Smooth muscle cell (in vitro differentiated cells): ENCODE data around the gene KCNK4. TPM values are rescaled to one million over a fixed set of nuclear protein-coding genes. Genes with fewer than 3 reads are reported as not detected.
"Not testable (repeated sequence)": the region's sequence is repeated elsewhere in the genome, so short reads cannot be mapped to it uniquely, and the experiment has no call there.

Source experiments
- DNase-seq: peaks from one replicate; lab custom pipeline; 2025; ENCODE audit not compliant: unreplicated experiment; lab: John Stamatoyannopoulos, UW
- H2AFZ ChIP-seq: fragments of 200-600 bp; sonication (generic); 2 replicates; pipeline ENCODE4 v1.6.0; 2016; ENCODE audit warnings: antibody characterized with exemption, low read depth, mild to moderate bottlenecking
- H3F3A ChIP-seq: fragments of 200-600 bp; sonication (generic); 2 replicates; pipeline ENCODE4 v1.6.0; 2017; ENCODE audit warnings: antibody characterized with exemption, low read depth
- H3K27ac ChIP-seq: fragments of 200-600 bp; sonication (generic); 2 replicates; pipeline ENCODE4 v1.5.1; 2016; ENCODE audit warnings: low read depth, mild to moderate bottlenecking
- H3K27me3 ChIP-seq: fragments of 200-600 bp; sonication (generic); 2 replicates; pipeline ENCODE4 v1.6.1; 2016; ENCODE audit warnings: low read depth, mild to moderate bottlenecking
- H3K36me3 ChIP-seq: fragments of 200-600 bp; sonication (generic); 2 replicates; pipeline ENCODE4 v1.5.1; 2016; ENCODE audit warnings: low read depth
- H3K4me1 ChIP-seq: fragments of 200-600 bp; sonication (generic); 2 replicates; pipeline ENCODE4 v1.5.1; 2016; ENCODE audit warnings: low read depth
- H3K4me2 ChIP-seq: fragments of 200-600 bp; sonication (generic); 2 replicates; pipeline ENCODE4 v1.6.0; 2016; ENCODE audit warnings: mild to moderate bottlenecking
- H3K4me3 ChIP-seq: fragments of 200-600 bp; sonication (generic); 2 replicates; pipeline ENCODE4 v1.5.1; 2016; ENCODE audit warnings: mild to moderate bottlenecking
- H3K79me2 ChIP-seq: fragments of 200-600 bp; sonication (generic); 2 replicates; pipeline ENCODE4 v1.6.0; 2016; ENCODE audit warnings: low read depth, mild to moderate bottlenecking
- H3K9ac ChIP-seq: fragments of 200-600 bp; sonication (generic); 2 replicates; pipeline ENCODE4 v1.6.0; 2016; ENCODE audit warnings: low read depth
- H3K9me3 ChIP-seq: fragments of 200-600 bp; sonication (generic); replicated peaks from 2 replicates; pipeline ENCODE4 v1.5.1; 2016; ENCODE audit warnings: low read depth
- H4K20me1 ChIP-seq: fragments of 200-600 bp; sonication (generic); 2 replicates; pipeline ENCODE4 v1.6.0; 2016; ENCODE audit warnings: low read depth
- WGBS: methylation state at CpG from one replicate; pipeline ENCODE4 v1.1.7; 2016; ENCODE audit warnings: low lambda C conversion rate; 5-methylcytosine and 5-hydroxymethylcytosine counted together
- polyA plus RNA-seq: library from polyadenylated mRNA; unstranded; fragments of >200 nt; fragmentation: Nextera tagmentation; extraction: Ambion mirVana; gene quantifications from 2 replicates; pipeline ENCODE4 v1.2.1, GENCODE V29; 2016
- total RNA-seq: library from RNA; depleted of rRNA; stranded (reverse); fragments of >200 nt; gene quantifications from 2 replicates; pipeline ENCODE4 v1.2.3, GENCODE V29; 2014
- TF ChIP-seq, protein P1 (sequence below): fragments of 200-600 bp; sonication (generic); IDR thresholded peaks from 2 replicates; pipeline ENCODE4 v1.5.1; 2017; ENCODE audit warnings: borderline replicate concordance, mild to moderate bottlenecking, antibody characterized with exemption; ENCODE audit not compliant: insufficient read depth, poor library complexity, severe bottlenecking

Gene KCNK4
- total and polyA plus RNA-seq, 2 experiments from 2014 or later, result not detected

GRCh38 chr11:64245797-64246620 is 45.1 kb upstream of the KCNK4 start:
- Histone ChIP-seq H3K27ac (peak overlapping the region; percentile 87), H3K9me3 (no peaks in the 10 kb centered on the region), H3K9ac (peak overlapping the region; percentile 80), H3K4me2 (peak overlapping the region; percentile 89), H3K27me3 (no peaks in the 10 kb centered on the region), H3K4me1 (peaks cover 25% of the 10 kb centered on the region), H4K20me1 (peaks cover 30% of the 10 kb centered on the region), H3K4me3 (peak overlapping the region; percentile 63), H3K36me3 (no peaks in the 10 kb centered on the region), H3K79me2 (peaks cover 19% of the 10 kb centered on the region), H2AFZ (no peak overlapping the region), H3F3A (peaks cover 7% of the 10 kb centered on the region)
- WGBS, result 1% methylated on average over 45 of the region's 46 CpGs
- peak; percentile 33 for DNase-seq
- TF ChIP-seq, protein P1, sequence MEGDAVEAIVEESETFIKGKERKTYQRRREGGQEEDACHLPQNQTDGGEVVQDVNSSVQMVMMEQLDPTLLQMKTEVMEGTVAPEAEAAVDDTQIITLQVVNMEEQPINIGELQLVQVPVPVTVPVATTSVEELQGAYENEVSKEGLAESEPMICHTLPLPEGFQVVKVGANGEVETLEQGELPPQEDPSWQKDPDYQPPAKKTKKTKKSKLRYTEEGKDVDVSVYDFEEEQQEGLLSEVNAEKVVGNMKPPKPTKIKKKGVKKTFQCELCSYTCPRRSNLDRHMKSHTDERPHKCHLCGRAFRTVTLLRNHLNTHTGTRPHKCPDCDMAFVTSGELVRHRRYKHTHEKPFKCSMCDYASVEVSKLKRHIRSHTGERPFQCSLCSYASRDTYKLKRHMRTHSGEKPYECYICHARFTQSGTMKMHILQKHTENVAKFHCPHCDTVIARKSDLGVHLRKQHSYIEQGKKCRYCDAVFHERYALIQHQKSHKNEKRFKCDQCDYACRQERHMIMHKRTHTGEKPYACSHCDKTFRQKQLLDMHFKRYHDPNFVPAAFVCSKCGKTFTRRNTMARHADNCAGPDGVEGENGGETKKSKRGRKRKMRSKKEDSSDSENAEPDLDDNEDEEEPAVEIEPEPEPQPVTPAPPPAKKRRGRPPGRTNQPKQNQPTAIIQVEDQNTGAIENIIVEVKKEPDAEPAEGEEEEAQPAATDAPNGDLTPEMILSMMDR, result no peak

DNA sequence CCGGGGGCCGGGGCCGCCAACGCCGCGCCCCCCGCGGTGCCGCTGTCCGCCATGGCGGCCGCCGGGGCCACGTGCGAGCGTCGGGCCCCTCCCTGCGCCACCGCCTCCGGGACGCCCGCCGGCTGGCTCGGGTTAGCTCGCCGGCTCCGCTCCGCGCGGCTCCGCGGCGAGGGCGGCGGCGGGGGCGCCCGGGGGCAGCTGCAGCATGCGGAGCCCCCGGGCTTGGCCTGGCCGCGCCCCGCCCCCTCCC is 44.6 kb upstream of the KCNK4 start:
- H3K36me3 ChIP-seq, H3K4me2 ChIP-seq, H3K9me3 ChIP-seq, H3K27me3 ChIP-seq, H3F3A ChIP-seq, H2AFZ ChIP-seq, DNase-seq, H3K9ac ChIP-seq: not testable (repeated sequence)
- WGBS, result 0% methylated on average over 20 of the region's 43 CpGs
- Histone ChIP-seq H3K4me3 (peak overlapping the region; percentile 63), H4K20me1 (peaks cover 30% of the 10 kb centered on the region), H3K4me1 (peaks cover 25% of the 10 kb centered on the region), H3K27ac (peak overlapping the region; percentile 87), H3K79me2 (peaks cover 19% of the 10 kb centered on the region)

DNA sequence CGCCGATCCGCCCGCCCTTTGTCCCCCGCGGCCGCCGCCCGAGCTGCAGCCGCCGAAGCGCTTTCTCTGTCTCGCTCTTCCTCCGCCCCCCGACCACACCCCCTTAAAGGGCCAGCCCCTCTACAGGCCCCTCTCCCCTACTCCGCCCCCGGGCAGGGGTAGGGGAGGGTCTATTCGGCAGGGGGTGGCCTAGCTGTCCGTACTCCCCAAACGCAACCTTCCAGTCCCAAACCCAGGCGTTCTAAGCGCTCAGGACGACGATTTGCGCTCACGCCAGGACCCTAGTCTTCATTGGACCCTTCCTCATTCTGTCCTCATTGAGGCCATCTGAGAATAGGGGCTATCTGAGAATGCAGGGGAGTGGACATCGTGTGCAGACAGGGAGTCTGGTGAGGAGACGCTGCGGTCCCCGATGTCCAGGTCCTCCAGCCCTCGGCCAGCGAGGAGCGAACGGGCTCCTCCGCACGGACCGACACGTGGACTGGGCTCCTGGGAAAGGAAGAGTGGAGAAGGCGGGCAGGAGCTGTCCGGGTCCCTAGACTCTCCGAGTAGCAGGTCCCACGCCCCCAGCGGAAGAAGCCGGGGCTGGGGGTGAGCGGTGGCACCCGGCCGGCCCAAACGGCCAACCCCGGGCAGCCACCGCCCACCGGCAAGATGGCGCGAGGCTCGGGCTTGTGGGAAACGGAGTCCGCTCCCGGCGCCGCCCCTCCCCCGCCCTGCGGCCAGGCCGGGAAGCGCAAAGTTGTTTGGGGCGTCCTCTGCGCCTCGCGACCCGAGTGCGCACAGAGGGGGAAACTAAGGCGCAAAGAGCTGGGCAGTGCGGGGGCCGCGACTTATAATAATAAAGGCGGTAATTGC is 44.0 kb upstream of the KCNK4 start, which contains the start of gene PPP1R14B:
PPP1R14B (minus strand) TSS at position 73 of the 858 bp plus-strand sequence. CDS start 270 bp downstream, outside the sequence.
- peak within 1 kb of the TSS; percentile 63 for H3K4me3 ChIP-seq
- peak within 1 kb of the TSS; percentile 87 for H3K27ac ChIP-seq
- peaks cover 25% of the 10 kb centered on the region for H3K79me2 ChIP-seq
- H3F3A ChIP-seq, result peaks cover 7% of the 10 kb centered on the region
- H3K9ac ChIP-seq, result peak within 1 kb of the TSS; percentile 80
- WGBS, result 1% methylated on average over 43 of the region's 74 CpGs
- H3K9me3 ChIP-seq, result no peaks in the 10 kb centered on the region
- H4K20me1 ChIP-seq, result peaks cover 28% of the 10 kb centered on the region
- peak within 1 kb of the TSS; percentile 59 for H2AFZ ChIP-seq
- TF ChIP-seq, protein P1, result no peak
- H3K36me3 ChIP-seq, result no peaks in the 10 kb centered on the region
- H3K4me2 ChIP-seq, result peak within 1 kb of the TSS; percentile 92
- H3K4me1 ChIP-seq, result peaks cover 25% of the 10 kb centered on the region
- peak; percentile 72 for DNase-seq
- no peaks in the 10 kb centered on the region for H3K27me3 ChIP-seq

DNA sequence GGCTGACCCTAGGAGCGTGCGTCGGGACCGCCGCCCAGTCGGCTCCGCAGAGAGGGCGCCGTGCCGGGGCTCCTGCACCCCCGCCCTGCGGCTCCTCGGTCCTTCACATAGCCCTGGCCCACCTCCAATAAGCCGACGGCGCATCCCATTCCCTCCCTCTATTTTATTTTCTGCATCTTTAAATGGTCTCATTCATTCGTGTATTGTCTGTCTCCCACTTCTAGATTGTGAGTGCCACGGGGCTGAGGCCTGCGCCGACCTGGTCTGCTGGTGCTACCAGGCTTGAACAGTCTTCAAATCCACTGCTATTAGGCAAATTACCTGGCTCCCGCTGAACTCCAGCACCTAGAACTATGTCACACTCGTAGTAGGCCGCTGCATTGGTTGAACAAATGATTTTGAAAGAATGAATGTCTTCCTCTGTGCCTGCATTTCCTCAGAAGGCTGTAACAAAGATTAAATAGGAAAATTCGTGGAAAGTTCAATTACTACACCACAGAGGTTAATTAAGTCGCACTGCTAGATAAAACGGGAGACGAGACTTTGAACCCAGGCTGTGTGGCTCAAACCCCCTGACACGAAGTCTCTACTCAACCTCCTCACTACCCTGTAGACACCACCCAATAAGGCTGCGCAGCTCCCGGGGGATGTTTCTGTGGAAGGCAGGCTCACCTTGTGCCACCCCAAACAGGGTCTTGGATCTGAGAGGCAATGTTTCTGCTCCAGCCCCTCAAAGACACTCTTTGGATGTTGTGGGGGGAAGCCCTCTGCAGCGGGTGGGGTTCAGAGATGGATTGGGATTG is 43.2 kb upstream of the KCNK4 start:
- H3K79me2 ChIP-seq, result peaks cover 23% of the 10 kb centered on the region
- 38% methylated on average over 31 of the region's 31 CpGs for whole genome bisulfite sequencing
- H3K27me3 ChIP-seq, result no peaks in the 10 kb centered on the region
- no peaks in the 10 kb centered on the region for H3K9me3 ChIP-seq
- peak overlapping the region; percentile 92 for H3K4me2 ChIP-seq
- TF ChIP-seq, protein P1, result no peak
- DNase-seq, result no peak
- peak overlapping the region; percentile 57 for H3K4me3 ChIP-seq
- peaks cover 25% of the 10 kb centered on the region for H4K20me1 ChIP-seq
- peaks cover 23% of the 10 kb centered on the region for H3K4me1 ChIP-seq
- H3F3A ChIP-seq, result peaks cover 7% of the 10 kb centered on the region
- no peak overlapping the region for H2AFZ ChIP-seq
- peak overlapping the region; percentile 23 for H3K9ac ChIP-seq
- H3K36me3 ChIP-seq, result no peaks in the 10 kb centered on the region
- H3K27ac ChIP-seq, result peak overlapping the region; percentile 75
